Smooth muscle cell of the brain vasculature (primary cell): ENCODE data around the gene ARHGAP23.
"Not testable (repeated sequence)": the region's sequence is repeated elsewhere in the genome, so short reads cannot be mapped to it uniquely, and the experiment has no call there.

Experiments
- DNase-seq: peaks from one replicate; pipeline ENCODE4 v3.0.0-alpha.2; 2012; ENCODE audit warnings: low read depth, low spot score

The ARHGAP23 gene

DNA sequence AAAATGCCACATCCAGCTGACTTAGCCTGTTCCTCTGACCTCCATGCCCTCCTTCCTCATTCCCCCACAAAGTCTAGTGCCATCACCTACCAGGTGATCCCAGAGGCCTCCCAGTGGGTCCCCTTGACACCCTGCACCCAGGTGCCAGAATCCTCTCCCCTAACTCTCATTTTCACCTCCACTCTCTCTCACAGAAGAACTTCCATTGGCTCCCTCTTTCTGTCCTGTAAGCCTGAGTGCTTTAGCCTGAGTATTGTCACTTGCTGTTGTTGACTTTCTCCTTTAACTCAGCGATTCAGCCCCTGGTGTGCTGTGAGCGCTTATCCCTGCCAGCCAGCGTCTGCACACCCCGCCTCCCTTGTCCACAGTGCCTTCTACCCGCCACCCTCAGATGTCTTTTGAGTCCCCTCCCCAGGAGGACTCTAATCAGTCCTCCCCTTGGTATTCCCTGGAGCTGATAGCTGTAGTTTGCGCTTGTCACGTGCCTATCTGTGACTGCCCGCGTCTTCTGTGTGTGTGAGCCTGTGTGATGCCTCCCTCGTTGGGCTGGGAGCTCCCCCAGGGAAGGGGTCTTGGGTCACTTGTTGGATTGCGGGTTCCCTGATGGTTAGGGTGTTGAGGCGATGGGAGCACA is 31.9 kb downstream of the ARHGAP23 start:
- DNase-seq: no peak

- DNase-seq: no peak
These were observed 32.7 kb downstream of the ARHGAP23 start for GRCh38 chr17:38460716-38461630.

DNA sequence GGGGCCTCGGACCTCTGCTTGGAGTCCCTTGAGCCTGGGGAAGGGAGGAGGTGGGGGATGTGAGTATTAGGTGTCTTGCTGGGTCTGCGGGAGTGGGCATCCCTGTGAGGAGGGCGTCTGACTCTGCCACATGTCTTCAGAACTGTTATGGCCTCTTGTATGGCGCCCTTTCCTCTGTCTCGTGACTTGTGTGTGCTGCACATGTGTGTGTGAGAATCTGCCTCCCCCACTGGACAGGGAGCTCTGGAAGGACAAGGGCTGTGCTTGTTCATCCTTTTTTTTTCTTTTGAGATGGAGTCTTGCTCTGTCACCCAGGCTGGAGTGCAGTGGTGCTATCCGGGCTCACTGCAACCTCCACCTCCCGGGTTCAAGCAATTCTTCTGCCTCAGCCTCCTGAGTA is 33.4 kb downstream of the ARHGAP23 start:
- no peak for DNase-seq

DNA sequence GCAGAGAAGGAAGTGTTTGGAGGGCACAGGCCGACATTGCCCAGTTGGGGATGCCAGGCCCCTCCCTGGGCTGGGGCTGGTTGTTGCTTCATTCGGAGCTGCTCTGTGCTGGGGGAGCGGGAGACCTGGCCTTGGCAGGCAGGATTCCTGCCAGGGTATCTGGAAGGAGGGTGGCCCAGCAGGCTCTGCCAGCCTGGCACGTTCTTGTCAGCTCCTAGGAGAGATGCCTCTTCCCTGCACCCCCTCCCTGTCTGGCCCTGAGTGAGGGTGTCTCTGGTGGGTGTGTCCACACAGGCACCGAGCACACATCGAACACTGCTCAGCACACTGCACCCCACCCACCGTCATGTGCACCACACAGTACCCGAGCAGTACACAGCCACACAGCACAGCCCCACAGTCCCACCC is 35.2 kb downstream of the ARHGAP23 start:
- DNase-seq: no peak

GRCh38 chr17:38464251-38464722 is 36.0 kb downstream of the ARHGAP23 start:
- DNase-seq: no peak

DNA sequence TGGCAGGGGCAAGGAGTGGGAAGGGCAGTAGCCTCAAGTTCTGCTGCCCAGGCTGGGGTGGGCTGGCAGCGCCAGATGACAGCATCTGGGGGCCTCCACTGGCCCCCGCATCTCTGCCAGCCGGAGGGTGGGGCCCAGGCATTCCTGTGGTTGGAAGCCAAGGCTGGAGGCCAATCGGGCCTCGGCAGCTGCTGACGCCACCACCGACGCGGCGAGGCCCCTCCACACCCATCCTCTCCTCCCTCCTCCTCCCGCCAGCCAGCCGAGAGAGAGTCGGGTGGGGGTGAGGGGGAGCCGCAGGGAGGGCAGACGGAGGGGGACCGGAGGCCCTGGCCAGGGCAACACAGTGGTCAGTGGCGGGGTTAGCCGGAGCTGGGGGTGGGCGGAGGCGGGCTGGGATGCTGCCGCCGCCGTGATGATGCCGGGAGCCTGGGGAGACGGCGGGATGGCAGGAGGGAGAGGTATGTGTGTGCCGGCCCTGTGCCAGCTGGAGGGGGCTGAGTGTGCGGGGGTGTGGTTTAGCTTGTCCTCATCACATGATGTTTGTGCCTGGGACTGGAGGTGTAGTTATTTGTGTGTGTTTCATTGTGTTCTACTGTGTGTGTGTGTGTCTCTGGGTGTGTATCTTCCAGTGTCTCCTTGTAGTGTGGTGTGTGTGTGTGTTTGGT is 36.6 kb downstream of the ARHGAP23 start:
- DNase-seq: peak; percentile 83

DNA sequence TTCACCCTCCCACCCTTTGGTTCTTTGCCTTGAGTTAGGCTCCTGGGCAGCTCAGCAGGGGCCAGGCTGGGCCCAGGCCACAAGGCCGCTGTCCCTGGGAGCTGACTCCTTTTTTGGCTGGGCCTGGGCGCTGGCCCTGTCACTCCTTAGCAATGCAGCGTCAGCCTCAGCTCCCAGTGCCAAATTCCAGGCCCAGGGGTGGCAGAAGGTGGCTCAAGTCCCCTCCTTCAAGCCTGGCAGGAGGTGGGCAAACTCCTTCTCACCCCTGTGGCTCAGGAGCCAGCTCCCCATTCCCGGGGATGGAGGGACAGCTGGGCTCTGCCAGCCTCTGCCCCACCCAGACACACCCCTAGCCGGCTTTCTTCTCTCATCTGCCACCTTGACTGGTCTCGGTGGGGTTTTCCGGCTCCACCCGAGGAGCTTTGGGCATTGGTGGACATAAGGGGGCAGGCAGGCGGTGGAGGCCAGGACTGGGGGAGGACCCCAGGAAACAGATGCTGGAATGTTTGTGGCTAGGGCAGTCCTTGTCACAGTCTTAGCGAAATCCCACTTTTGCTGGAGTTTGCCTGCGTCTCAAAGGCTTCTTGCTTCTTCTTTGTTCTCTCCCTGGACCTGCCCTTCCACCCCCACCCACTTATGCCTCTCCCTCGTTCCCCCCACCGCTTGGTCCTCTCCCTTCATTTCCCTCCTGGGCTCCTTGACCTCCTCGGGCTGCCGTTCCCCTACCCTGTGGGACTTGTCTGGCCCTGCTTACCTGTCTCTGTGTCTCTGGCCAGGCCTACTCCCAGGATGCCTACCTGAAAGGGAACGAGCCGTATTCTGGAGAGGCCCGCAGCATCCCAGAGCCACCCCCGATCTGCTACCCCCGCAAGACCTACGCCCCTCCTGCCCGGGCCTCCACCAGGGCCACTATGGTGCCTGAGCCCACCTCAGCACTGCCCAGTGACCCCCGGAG is 37.4 kb downstream of the ARHGAP23 start:
- no peak for DNase-seq

DNA sequence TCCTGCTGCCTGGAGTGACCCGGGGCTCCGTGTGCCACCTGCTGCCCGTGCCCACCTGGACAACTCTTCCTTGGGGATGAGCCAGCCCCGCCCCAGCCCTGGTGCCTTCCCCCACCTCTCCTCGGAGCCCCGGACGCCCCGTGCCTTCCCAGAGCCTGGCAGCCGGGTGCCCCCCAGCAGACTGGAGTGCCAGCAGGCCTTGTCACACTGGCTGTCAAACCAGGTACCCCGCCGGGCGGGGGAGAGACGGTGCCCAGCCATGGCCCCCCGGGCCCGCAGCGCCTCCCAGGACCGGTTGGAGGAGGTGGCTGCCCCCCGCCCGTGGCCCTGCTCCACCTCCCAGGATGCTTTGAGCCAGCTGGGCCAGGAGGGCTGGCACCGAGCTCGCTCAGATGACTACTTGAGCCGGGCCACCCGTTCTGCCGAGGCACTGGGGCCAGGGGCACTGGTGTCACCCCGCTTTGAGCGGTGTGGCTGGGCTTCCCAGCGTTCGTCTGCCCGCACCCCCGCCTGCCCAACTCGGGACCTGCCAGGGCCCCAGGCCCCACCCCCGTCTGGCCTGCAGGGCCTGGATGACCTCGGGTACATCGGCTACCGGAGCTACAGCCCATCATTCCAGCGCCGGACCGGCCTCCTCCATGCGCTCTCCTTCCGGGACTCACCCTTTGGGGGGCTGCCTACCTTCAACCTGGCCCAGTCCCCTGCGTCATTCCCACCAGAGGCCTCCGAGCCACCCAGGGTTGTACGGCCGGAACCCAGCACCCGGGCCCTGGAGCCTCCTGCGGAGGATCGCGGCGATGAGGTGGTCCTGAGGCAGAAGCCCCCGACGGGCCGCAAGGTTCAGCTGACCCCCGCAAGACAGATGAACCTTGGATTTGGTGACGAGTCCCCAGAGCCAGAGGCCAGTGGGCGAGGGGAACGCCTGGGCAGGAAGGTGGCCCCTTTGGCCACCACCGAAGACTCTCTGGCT is 38.4 kb downstream of the ARHGAP23 start:
- DNase-seq: no peak

DNA sequence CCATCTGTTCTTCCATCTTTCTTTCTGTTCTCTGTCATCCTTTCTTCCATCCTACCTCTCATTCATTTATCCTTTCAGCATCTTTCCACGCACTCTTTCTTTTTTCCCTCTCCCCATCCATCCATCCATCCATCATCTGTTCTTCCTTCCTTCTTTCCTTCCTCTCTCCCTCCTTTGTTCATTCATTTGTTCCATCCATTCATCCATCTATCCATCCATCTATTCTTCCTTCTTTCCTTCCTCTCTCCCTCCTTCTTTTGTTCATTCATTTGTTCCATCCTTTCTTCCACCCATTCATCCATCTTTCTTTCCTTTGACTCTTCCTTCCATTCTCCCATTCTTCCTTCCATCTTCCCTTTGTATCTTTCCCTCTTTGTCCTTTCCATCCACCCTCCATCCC is 39.2 kb downstream of the ARHGAP23 start:
- DNase-seq: no peak

GRCh38 chr17:38469875-38470274 is 41.6 kb downstream of the ARHGAP23 start:
- DNase-seq: no peak

DNA sequence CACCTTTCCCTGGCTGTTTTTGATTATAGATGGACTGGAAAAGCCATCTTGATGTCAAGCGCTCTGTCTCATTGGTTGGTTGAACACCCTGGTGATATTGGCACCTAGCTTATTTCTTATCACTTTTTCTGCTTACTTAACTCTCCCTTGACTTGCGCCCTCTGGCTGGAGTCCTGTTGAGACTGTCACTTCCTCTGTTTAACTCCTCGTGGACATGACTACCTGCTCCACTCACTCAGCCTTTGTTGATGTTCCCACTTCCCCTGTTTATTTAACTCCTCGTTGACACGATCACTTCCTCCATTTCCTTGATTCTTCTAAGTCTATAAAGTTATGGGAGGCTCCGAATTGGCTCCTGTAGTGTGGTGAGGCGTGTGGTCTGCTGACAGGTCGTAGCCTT is 43.0 kb downstream of the ARHGAP23 start:
- DNase-seq: not testable (repeated sequence)

DNA sequence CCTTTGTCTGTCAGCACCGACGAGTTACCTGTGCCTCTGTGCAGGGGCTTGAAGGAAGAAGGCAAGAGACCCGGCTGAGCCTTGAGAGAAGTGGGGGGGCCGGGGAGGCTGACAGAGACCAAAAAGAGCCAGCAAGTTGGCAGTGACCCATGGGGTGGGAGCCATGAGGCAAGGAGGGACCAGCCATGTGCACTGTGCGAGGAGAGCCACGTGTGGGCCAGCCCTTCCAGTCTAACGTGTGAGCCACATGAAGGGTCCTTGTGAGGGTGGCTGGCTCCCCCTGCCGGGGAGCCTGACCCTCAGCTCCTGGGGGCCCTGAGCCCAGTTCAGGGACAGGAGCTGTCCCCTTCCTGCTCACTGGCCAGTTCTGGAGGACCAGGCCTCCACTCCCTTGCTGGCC is 46.4 kb downstream of the ARHGAP23 start:
- not testable (repeated sequence) for DNase-seq

GRCh38 chr17:38476549-38476948 is 48.3 kb downstream of the ARHGAP23 start:
- DNase-seq: no peak

- not testable (repeated sequence) for DNase-seq
These were observed 49.2 kb downstream of the ARHGAP23 start for GRCh38 chr17:38477417-38477816.

- DNase-seq: not testable (repeated sequence)
These were observed 49.7 kb downstream of the ARHGAP23 start for GRCh38 chr17:38477951-38478350.

DNA sequence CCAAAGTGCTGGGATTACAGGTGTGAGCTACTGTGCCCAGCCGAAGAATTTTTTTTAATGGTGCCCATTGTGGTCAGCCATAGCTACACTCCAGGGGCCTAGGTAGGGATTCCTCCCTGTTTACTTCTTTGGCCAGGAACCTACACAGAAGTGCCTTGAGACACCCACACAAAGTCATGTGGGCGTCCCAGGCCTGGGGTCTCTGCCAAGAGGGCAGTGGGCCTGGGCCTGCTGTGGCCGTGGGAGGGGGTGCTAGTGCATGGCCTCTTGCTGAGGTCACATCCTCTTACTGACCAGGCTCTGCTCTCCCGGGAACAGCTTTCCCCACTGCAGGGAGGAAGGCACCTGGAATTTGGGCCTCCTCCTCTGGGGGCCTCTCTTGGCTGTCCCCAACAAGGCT is 50.4 kb downstream of the ARHGAP23 start:
- DNase-seq: not testable (repeated sequence)

- DNase-seq: peak; percentile 71
These were observed 53.9 kb downstream of the ARHGAP23 start for GRCh38 chr17:38482039-38482699.

- DNase-seq: not testable (repeated sequence)
These were observed 54.4 kb downstream of the ARHGAP23 start for GRCh38 chr17:38482700-38483043.
